GM19395 (cell line): ENCODE data around the gene KRT85.
"Not testable (repeated sequence)": the region's sequence is repeated elsewhere in the genome, so short reads cannot be mapped to it uniquely, and the experiment has no call there.

Experiments used
- ATAC-seq: cut with Tn5 transposase; IDR thresholded peaks from one replicate; pipeline ENCODE4 v1.9.1; 2021; ENCODE audit warnings: mild to moderate bottlenecking, moderate library complexity; ENCODE audit not compliant: unreplicated experiment

KRT85 gene

DNA sequence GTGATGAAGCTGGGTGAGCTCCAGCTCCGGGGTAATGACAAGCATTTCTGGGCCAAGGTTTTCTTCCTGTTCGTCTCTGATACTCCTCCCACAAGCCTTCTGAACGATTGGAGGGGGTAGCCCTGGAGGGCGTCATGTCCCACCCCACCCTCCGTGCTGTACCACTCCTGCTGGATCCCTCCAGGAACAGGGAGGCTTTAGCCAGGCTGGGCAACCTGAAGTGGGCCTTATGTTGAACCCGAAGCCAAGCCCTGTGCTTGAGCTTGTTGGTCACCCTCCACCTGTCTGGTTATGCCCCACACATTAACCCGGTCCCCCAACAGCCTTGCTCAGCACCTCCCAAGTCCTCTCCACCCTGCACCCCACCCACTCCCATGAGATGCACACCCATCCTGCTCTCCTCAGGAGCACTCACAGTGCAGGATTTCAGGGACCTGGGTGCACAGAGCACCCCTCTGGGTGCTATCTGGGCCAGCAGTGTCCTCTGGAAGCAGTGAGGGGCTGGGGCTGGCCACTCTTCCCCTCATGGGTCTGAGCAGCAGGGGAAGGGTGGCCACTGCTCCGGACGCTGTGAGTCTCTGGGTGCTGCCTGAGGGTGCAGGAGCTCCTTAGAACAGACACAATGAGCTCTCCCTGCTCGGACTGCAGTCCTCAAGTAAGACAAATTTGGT, 39.3 kb downstream of the KRT85 start:
- no peak for ATAC-seq

DNA sequence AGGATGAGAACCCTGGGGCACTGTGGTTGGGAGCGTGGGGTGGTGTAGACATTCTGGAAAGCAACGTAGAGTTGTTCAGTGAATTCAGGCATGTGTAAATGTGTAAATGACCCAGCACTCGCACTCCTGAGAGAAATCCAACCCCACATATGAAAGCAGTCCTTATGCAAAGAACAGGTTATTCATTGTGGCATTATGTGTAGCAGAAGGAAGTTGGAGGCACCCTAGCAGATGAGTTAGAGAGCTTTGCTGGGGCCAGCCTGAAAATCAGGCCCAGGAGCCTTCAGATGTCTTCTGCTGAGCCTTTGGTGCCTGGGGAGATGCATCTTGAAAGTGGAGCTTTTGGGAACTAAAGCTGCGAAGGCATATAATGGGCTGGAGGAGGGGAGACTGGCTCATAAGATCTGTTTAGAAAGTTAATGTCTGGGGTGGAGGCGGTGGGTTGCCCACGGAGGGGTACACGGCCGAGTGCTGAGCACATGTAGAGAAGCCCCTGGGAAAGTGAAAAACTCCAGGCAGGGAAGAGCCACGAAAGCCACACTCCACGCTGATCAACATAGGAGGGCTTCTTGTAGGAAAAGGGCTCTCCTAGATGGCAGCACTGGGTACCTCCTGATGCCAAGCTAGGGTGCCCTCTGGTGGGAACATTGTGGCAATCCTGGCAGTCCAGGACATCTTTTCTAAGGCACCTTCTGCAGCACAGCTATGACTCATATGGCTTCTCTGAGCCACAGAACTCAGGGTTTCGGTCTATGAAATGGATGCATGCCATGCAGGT, 40.0 kb downstream of the KRT85 start:
- peak; percentile 98 for ATAC-seq

GRCh38 chr12:52324153-52324444, 43.2 kb downstream of the KRT85 start:
- no peak for ATAC-seq

GRCh38 chr12:52323416-52324152, 43.7 kb downstream of the KRT85 start:
- ATAC-seq: no peak

GRCh38 chr12:52323001-52323400, 44.3 kb downstream of the KRT85 start:
- ATAC-seq: no peak

DNA sequence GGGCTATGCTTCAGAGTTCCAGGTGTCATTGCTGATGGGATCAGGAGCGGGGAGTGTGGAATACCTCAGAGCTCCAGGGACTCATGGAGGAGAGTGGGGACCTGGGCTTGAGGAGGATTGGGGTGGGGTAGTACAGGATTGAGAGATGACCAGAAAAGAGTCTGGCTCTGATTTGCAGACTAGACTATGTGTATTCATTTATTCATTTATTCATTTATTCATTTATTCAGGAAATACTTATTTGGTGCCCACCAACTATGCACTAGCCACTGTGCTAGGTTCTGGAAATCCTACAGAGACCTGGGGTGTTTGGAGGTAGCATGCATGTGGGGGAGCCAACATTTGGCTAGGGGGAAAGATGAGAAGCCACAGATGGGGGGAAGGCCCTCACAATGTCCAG, 45.2 kb downstream of the KRT85 start:
- no peak for ATAC-seq

DNA sequence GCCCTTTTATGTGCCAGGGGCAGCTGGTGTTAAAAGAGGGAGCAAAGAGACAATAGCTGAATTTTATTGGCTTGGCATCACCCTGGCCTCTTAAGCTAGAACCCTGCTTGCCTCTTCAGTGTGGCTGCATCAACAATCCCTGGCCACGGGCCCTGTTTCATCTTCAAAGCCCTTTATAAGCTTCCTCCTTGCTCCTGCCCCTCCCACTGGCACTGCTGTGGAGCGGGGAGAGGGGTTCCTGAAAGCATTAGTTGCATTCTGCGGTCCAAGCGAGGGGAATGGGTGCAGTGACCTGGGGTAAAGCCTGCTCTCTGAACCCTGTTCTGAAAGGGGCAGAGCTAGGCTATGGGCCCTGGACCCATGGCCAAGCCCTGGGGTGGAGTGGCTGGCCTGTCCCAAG, 45.9 kb downstream of the KRT85 start:
- ATAC-seq: no peak

GRCh38 chr12:52320784-52321400, 46.4 kb downstream of the KRT85 start, which contains the start of gene KRT83:
Gene KRT83 (minus strand): TSS chr12:52321398. CDS start chr12:52321335, 63 bp downstream.
- no peak for ATAC-seq

GRCh38 chr12:52319097-52319496, 48.2 kb downstream of the KRT85 start:
- no peak for ATAC-seq

- ATAC-seq: no peak
Measured at GRCh38 chr12:52318241-52318990, 48.9 kb downstream of the KRT85 start.

DNA sequence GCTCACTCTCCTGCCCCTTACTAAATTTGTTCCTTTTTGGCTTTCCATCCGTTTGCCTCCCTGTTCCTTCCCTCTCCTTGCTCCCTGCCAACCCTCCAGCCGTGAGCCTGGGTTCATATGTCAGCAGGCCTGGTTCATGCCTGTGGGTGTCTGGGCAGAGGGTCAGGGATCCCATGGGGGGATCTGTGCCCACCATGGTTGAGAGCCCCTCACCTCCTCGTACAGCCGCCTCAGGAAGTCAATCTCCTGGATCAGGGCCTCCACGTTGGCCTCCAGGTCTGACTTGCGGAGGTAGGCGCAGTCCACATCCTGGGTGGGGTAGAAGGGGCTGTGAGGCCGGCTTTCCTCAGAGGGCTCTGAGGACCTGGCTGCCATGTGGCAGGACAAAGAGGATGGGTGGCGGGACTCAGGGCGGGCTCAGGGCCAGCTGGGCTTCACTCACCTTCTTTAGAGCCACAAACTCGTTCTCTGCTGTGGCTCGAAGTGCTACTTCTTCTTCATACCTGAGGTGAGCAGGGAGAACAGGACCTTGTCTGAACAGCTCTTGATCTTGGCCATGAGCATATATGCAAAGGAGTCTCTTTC, 49.7 kb downstream of the KRT85 start:
- no peak for ATAC-seq

- no peak for ATAC-seq
Measured at GRCh38 chr12:52316701-52317100, 50.6 kb downstream of the KRT85 start.

- no peak for ATAC-seq
Measured at GRCh38 chr12:52316290-52316689, 51.0 kb downstream of the KRT85 start.

DNA sequence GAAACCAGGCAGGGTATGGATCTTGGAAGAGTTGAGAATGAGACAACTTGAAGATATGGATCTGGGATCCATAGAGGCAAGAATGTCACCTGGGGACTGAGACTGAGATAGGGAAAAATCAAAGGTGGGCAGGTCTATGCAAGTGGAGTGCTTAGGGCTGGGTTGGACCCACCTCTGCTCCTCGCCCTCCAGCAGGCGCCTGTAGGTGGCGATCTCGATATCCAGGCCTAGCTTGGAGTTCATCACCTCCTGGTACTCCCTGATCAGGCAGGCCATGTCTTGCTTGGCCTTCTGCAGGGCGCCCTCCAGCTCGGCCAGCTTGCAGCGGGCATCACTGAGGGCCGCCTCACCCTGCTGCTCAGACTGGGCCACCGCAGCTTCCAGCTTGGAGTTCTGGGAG, 51.6 kb downstream of the KRT85 start:
- not testable (repeated sequence) for ATAC-seq

GRCh38 chr12:52314511-52314910, 52.8 kb downstream of the KRT85 start:
- ATAC-seq: no peak

GRCh38 chr12:52313926-52314325, 53.4 kb downstream of the KRT85 start:
- ATAC-seq: no peak

DNA sequence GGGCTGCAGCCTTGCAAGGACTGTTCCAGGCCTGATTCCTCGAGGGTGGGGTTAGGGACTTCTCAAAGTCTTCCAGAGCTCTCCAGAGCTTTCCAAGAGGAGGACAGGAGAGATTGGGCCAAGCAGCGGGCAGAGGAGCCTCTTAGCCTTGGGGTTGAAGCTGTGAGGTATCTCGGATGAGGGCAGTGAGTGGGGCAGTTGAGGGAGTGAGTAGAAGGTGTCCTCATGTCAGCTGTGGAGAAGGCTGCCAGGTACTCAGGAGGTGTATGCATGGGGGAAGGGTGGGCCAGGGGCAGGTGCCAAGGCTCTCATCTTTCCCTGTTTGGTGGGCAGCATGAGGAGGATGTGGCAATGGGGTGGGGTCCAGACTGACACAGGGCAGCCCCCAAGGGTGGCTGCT, 53.8 kb downstream of the KRT85 start:
- no peak for ATAC-seq

DNA sequence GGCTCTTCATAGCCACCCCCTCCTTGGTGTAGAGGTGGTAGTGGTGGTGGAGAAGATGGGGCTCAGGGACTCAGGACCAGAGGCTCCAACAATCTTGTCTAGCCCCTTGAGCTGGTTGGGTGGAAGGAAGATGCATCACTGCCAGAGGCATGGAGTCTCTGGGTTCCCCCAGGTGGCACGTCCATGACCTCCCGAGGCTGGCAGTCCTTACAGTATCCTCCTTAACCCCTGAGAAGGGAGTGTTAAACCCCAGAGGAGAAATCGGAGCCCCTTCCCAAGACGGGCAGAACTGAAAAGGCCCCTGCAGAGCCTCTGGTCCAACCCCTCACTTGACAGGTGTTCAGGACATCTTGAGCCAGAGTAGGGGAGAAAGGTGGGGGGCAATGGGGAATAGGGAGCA, 55.2 kb downstream of the KRT85 start:
- no peak for ATAC-seq

- no peak for ATAC-seq
Measured at GRCh38 chr12:52311285-52311648, 56.0 kb downstream of the KRT85 start.

- ATAC-seq: no peak
Measured at GRCh38 chr12:52310622-52311284, 56.5 kb downstream of the KRT85 start.
